IPS-18c (cell line): ENCODE data around the gene KRTAP5-8.
"Not testable (repeated sequence)": the region's sequence is repeated elsewhere in the genome, so short reads cannot be mapped to it uniquely, and the experiment has no call there.

ENCODE experiments used
- H3K4me3 ChIP-seq: 2 replicates; pipeline ENCODE4 v1.7.0; 2013; ENCODE audit warnings: low read depth, mild to moderate bottlenecking, low read length, moderate library complexity; ENCODE audit not compliant: insufficient read depth
- H3K9me3 ChIP-seq: one replicate; pipeline ENCODE4 v1.6.1; 2013; ENCODE audit warnings: mild to moderate bottlenecking, low read length, moderate library complexity; ENCODE audit not compliant: control insufficient read depth, insufficient read depth

Gene KRTAP5-8

DNA sequence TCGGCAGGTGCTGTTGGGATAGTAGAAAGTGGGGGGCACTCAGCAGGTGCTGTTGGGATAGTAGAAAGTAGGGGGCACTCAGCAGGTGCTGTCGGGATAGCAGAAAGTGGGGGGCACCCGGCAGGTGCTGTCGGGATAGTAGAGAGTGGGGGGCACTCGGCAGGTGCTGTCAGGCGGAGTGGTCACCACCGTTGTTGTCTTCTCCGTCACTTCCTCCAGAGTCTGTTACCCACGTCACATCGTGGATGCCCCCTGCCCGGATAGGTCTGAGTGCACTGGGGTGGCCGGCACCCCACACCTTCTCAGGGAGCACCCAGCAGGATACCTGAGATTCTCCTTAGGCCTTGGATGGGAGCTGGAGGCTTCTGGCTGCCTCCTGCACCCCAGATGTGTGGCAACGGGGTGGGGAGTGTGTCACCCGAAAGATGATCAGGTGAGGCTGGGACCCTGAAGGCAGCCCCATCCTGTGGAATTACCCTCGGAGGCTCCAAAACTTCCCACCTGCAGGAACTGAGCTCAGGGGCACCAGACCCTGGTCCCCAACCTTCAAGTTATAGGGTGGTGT, 34.9 kb upstream of the KRTAP5-8 start:
- Histone ChIP-seq H3K9me3 (no peaks in the 10 kb centered on the region), H3K4me3 (no peak overlapping the region)

DNA sequence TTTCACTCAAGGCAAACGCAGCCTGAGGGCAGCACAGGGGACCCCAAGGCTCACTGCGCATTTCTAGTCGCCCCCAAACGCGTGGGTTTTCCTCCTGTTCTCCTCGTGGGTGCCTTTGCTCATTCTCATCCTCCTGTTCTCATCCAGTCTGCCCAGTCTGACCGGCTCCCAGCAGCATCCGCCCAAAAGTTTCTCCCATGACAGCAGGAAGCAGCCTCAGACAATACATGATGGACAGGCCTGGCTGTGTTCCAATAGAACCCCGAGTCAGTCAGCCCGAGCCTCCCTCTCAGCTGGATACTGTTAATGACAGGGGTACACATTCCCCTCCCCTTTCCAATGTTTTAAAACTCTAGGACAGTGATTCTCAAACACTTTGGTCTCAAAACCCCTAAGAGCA, 33.3 kb upstream of the KRTAP5-8 start:
- Histone ChIP-seq H3K9me3 (no peaks in the 10 kb centered on the region), H3K4me3 (no peak overlapping the region)

DNA sequence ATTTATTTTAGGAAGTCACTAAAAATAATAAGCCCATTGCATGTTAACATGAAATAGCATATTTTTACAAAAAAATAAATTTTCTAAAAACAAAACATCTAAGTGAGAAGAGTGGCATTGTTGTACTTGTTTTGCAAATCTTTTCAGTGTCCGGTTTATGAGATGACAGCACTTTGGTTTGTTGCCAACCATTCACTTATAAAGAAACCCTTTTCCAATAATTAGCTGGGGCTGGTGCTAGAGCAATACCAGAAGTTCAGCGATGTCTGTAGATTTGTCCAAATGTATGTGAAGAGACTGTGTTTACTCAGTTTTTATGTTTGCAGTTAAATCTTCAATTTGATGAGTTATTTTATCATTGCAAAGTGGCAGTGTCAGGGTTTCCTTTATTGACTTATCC, 32.8 kb upstream of the KRTAP5-8 start:
- no peaks in the 10 kb centered on the region for H3K9me3 ChIP-seq
- no peak overlapping the region for H3K4me3 ChIP-seq

DNA sequence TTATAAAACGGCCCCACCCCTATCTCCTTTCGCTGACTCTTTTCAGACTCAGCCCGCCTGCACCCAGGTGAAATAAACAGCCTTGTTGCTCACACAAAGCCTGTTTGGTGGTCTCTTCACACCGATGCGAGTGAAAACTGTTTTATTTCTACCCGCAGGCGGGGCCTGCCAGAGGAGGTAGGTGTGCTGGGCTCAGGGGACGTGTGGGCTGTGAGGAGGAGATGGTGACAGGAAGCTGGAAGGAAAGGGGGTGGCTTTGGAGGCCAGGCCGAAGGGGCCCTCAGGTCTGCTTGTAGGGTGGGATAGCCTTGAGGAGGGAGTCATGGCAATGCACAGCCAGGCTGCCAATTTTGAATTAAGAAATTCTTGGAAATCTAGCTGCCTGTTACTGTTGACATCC, 32.0 kb upstream of the KRTAP5-8 start:
- no peak overlapping the region for H3K4me3 ChIP-seq
- peaks cover 2% of the 10 kb centered on the region for H3K9me3 ChIP-seq

DNA sequence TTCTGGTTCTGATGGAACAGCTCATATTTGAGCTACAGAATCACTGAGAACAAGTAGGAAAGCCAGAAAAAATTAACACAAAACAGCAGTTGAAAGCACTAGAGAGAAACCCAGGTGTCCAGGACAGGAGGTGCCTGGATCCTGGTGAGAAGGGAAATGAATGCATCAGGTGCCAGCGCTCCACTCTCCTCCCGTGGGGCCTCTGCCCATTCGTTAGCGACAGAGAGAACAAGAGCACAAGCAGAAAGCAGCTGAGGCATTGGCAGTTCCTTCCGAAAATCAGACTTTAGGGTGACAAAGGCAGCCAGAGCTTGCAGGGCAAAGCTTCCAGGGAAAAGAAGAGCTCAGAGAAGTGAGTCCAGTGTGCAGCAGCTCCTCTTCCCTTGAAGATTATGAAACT, 30.7 kb upstream of the KRTAP5-8 start:
- peaks cover 4% of the 10 kb centered on the region for H3K9me3 ChIP-seq
- H3K4me3 ChIP-seq = no peak overlapping the region

DNA sequence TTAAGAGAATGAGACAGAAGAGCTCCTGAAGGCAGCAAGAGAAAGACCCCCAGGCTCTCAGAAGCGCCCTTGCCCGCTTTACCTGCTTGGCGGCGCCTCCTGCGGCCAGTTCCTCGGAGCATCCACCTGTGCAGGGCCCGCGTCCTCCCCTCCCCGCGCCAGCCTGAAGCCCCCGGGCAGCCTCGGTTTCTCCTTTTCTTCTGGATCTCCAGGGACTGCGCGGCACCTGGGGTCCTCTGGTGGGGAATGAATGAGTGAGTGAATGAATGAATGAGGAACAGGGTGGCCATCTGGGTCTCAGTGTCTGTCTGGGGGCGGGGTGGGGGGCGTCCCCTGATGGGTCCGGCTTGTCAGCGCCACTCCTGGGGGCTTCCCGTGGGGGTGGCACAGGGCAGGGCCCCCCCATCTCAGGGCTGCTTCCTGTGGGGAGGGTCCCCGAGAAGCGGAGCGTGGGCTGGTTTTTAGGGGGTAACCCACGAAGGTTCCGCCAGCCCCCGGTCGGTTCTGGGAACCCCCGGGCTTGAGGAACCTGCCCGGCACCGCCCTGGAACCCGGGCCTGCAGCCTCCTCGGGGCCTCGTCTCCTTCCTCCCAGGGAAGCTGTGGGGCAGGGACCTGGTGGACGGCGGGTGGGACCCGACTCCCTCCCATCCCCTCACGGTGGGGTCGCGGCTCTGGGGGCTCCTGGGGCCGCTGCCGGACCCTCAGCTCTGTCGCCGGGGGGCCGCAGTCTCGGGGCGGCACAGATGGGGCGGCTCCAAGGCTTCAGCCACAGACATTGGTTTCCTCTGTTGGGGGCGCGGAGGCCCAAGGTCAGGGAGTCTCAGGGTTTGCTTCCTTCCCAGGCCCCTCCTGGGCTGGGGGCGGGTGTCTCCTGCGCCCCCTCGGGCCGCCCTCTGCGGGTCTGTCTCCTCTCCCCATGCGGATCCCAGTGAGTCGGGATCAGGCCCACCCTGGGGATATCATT, 19.0 kb upstream of the KRTAP5-8 start:
- Histone ChIP-seq H3K9me3 (no peaks in the 10 kb centered on the region), H3K4me3 (no peak overlapping the region)

DNA sequence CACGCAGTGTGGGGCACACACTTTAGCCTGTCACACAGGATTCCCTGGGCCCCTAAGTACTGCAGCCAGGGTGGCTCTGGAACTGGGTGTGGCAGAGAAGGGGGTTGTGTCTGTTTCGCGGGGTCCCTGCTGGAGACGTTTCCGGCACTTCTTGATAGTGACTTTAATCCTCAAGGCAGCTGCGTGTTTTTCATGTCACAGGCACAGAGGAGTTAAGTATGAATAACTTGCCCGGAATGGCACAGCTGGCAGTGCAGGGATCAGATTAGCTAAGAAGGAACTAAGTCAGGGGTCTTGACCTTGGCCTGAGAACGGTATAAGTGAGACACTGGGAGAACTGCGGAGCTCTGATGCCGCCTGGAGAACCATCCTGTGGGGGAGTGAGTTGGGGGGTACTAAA, 18.3 kb upstream of the KRTAP5-8 start:
- no peaks in the 10 kb centered on the region for H3K9me3 ChIP-seq
- no peak overlapping the region for H3K4me3 ChIP-seq

DNA sequence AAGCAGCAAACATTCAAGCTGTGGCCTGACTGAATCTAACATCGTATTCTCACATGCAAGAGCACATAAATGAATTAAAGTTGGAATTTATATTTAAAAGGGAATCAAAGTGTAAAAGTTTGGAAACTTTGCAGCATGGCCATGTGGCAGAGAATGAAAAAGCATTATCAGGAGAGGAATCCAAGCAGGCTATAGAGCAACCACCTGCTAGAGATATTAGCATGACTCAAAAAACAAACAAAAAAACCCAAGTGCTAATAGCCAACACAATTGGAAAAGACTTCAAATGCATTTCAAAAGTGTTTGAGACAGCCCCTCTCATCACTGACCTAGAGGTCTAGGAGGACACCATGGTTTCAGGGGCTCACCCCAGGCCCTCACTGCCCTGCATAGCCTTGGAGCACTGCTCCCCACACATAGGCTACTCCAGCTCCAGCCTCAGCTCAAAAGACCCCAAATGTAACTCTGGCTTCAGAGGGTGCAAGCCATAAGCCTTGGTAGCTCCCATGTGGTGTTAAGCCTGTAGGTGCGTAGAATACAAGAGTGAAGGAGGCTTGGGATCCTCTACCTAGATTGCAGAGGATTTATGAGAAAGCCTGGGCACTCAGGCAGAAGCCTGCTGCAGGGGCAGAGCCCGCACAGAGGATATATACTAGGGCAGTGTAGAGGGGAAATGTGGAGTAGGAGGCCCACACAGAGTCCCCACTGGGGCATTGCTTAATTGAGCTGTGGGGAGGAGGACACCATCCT, 12.5 kb upstream of the KRTAP5-8 start:
- Histone ChIP-seq H3K4me3 (no peak overlapping the region), H3K9me3 (no peaks in the 10 kb centered on the region)

DNA sequence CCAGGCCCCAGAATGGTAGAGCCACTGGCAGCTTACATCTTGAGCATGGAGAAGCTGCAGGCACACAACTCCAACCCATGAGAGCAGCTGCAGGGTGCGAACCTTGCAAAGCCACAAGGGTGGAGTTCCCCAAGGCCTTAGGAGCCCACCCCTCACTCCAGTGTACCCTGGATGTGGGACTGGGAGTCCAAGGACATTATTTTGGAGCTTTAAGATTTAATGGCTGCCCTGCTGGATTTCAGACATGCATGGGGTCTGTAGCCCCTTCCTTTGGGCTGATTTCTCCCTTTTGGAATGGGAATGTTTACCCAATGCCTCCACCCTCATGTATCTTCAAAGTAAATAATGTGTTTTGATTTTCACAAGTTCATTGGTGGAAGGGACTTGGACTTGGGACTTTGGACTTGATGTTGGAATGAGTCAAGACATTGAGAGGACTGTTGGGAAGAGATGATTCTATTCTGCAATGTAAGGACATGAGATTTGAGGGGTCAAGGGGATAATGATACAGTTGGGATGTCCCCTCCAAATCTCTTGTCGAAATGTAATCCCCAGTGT, 11.8 kb upstream of the KRTAP5-8 start:
- Histone ChIP-seq H3K4me3 (no peak overlapping the region), H3K9me3 (no peaks in the 10 kb centered on the region)

DNA sequence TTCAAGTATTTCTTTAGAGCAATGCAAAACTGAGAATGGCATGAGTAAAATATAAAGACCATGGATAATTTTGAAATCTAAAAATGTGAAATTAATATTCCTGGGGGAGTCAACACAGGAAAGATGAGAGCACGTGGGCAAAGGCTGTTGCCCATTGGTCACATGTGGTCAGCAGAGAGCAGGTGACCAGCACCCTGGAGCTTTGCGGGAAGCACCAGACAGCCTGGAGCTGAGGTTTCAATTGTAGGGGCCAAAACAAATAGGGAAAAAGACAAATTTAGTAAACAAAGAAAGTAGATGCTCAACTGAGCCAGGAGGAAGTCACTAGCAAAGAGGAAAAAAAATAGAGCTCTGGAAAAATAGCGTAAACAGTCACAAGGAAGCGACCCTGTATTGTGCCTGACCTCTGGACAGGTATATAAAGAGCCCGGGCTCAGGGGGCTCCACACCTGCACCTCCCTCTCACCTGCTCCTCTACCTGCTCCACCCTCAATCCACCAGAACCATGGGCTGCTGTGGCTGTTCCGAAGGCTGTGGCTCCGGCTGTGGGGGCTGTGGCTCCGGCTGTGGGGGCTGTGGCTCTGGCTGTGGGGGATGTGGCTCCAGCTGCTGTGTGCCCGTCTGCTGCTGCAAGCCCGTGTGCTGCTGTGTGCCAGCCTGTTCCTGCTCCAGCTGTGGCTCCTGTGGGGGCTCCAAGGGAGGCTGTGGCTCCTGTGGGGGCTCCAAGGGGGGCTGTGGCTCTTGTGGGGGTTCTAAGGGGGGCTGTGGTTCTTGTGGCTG, 10.8 kb upstream of the KRTAP5-8 start, which contains the start of gene KRTAP5-7:
TSS of gene KRTAP5-7 (plus strand) at position 472 of the 780 bp plus-strand sequence. CDS start at position 506, 34 bp downstream.
- not testable (repeated sequence) for H3K4me3 ChIP-seq, H3K9me3 ChIP-seq

DNA sequence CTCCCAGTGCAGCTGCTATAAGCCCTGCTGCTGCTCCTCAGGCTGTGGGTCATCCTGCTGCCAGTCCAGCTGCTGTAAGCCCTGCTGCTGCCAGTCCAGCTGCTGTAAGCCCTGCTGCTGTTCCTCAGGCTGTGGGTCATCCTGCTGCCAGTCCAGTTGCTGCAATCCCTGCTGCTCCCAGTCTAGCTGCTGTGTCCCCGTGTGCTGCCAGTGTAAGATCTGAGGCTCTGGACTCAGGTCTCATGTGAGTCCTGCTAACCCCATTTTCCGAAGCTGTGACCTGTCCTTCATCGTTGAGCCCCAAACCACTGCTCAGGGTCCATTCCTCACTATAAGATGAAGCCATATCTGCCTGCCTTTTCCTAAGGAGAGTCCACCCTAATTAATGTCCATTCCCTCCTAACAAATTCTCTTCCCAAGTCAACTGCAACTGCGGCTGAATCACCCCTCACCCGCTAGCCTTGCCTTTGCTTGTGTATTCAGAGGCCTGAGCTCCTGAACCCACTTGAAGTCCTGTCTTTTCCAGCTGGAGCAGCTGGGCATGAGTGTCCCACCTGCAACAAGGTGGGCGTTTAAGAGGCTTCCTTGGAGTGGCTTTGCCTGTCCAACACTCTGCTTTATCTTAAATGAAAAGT, 10.1 kb upstream of the KRTAP5-8 start:
- Histone ChIP-seq H3K9me3 (no peaks in the 10 kb centered on the region), H3K4me3 (no peak overlapping the region)

DNA sequence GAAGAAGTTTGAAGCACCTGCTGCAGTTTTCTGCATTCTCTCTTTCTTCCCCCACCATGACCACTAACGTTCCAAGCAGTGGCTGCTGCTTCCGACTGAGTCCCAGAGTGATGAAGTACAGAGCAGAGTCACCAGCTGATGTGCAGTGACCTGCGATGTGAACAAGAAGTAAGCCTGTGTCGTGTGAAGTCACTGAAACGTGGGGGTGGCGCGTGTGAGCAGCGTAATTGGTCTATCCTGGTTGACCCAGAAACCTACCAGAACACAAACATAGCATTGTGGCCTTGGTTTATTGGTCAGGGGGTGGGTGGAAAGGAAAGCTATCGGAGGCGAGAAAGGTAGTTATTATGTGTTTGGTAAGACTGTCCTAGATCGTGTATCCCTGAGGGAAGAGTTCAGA, 7.2 kb upstream of the KRTAP5-8 start:
- Histone ChIP-seq H3K4me3 (no peak overlapping the region), H3K9me3 (no peaks in the 10 kb centered on the region)

DNA sequence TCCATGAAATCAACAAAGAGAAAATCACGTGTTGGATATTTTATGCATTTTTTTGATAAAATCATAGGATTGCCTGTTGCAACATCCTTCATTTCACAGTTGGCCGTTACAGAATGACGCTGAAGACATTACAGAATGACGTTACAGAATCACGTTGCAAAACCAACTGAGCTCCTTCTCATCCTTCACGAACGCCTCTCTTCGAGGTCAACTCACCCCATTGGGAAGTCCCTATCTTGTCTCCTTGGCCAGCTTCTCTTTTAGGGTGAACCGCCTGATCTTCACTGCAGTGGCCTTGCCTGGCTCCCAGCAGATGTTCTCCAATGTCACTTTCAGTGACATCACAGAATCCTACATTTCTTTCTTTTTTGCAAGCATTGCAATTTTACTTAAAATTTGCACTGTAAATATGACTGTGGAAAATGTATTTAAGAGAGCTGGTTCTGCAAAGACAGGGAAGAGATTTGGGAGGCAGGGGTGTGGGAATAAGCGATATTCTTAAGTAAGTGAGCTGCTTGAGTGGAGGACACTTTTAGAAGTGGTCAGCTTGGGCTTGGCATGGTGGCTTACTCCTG, 5.7 kb upstream of the KRTAP5-8 start:
- no peak overlapping the region for H3K4me3 ChIP-seq
- no peaks in the 10 kb centered on the region for H3K9me3 ChIP-seq

DNA sequence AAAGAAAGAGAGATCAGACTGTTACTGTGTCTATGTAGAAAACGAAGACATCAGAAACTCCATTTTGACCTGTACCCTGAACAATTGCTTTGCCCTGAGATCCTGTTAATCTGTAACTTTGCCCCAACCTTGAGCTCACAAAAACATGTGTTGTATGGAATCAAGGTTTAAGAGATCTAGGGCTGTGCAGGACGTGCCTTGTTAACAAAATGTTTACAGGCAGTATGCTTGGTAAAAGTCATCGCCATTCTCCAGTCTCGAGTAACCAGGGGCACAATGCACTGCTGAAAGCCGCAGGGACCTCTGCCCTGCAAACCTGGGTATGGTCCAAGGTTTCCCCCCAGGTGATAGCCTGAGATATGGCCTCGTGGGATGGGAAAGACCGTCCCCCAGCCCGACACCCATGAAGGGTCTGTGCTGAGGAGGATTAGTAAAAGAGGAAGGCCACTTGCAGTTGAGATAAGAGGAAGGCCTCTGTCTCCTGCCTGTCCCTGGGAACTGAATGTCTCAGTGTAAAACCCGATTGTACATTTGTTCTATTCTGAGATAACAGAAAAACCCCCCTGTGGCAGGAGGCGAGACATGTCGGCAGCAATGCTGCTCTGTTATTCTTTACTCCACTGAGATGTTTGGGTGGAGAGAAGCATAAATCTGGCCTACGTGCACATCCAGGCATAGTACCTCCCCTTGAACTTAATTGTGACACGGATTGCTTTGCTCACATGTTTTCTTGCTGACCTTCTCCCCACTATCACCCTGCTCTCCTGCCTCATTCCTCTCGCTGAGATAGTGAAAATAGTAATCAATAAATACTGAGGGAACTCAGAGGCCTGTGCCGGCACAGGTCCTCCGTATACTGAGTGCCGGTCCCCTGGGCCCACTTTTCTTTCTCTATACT, 2.9 kb upstream of the KRTAP5-8 start:
- not testable (repeated sequence) for H3K4me3 ChIP-seq, H3K9me3 ChIP-seq

DNA sequence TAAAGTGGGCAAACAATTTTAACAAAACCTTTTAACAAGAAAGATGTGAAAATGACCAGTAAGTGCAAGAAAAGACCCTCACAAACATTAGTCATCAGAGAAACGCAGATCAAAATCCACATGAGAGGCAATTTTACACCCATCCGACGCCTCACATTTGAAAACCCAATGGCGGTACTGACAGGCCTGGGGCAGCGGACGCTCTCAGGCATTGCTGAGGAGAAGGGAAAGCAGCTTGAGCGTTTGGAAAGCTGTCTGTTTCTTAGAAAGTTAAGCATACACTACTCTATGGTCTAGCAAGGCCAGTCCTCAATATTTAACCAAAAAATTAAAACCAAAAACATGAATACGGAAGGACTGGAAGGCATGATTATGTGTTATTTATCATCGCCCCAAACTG, 2.0 kb upstream of the KRTAP5-8 start:
- no peak overlapping the region for H3K4me3 ChIP-seq

More for the DNA sequence above, 2.0 kb upstream of the KRTAP5-8 start:
- H3K9me3 ChIP-seq = no peaks in the 10 kb centered on the region
